ENCODE results near the gene HIVEP1.

The HIVEP1 gene

DNA sequence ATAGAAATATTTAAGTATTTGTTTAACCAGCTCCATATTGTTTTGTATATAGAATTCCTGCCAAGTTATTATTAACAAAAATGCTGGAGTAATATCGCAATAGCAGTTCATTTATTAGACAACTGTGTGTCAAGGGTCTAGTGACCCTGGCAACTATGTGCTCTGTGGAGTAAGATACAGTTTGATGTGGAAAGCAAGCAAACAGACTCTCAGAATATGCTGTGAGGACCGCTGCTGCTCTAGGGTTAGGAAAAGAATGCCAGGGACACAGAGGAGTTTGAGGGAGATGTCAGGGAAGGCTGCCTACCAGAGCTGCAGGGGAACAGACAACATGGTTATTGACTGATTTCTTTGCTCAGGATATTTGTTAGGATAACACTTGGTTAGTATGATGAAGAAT lies 71.2 kb downstream of the HIVEP1 start:
- Histone ChIP-seq H3K9ac (ENCODE audit: low read depth, low read length) (no peak overlapping the region), H3K27me3 (ENCODE audit: control insufficient read depth, insufficient read depth, low read length) (no peaks in the 10 kb centered on the region), H3K4me3 (ENCODE audit: low read depth, low read length) (no peak overlapping the region), H3K9me3 (ENCODE audit: control insufficient read depth, insufficient read depth, low read length) (no peaks in the 10 kb centered on the region), H3K4me1 (ENCODE audit: control insufficient read depth, insufficient read depth, low read length) (no peaks in the 10 kb centered on the region), H3K36me3 (ENCODE audit: control insufficient read depth, insufficient read depth, low read length) (no peaks in the 10 kb centered on the region)

DNA sequence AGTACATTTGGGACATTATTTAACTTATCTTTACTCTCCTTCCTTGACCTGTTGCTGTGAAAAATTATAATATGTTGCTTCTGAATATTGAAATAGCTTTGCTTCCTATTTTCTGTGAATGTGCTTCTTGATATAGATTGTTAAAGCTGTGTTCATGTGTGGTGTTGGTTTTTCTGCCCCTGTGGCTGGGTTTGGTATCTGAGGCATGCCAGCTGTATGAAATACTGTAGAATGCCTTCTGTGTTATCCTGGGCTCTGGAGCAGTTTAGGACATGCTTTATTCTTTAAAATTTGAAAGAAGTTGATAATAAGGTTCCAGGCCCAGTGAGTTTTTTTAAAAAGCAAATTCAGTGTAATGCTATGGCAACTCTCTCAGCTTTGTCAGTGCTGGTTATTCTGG lies 71.7 kb downstream of the HIVEP1 start:
- Histone ChIP-seq H3K4me3 (ENCODE audit: low read depth, low read length) (no peak overlapping the region), H3K9me3 (ENCODE audit: control insufficient read depth, insufficient read depth, low read length) (no peaks in the 10 kb centered on the region), H3K27me3 (ENCODE audit: control insufficient read depth, insufficient read depth, low read length) (no peaks in the 10 kb centered on the region), H3K4me1 (ENCODE audit: control insufficient read depth, insufficient read depth, low read length) (no peaks in the 10 kb centered on the region), H3K9ac (ENCODE audit: low read depth, low read length) (no peak overlapping the region), H3K36me3 (ENCODE audit: control insufficient read depth, insufficient read depth, low read length) (no peaks in the 10 kb centered on the region)

DNA sequence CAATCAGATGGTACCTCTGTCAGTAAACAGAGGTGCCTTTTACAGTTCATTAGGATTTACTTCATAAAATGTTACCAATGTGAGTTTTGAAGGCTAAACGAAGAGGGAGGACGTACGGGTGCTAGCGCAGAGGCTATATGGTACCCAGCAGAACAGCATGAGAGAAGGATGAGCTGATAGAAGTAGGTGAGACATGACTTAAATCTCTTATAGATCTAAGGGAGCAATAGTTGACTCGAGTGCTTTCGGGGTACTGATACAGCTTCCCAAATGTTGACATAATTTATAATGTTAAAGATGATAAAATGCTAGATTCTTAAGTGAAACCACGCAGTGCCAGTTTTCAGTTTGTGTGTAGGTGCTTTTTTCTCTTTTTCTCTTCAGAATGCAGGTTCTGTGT lies 72.6 kb downstream of the HIVEP1 start:
- Histone ChIP-seq H3K27me3 (ENCODE audit: control insufficient read depth, insufficient read depth, low read length) (no peaks in the 10 kb centered on the region), H3K9ac (ENCODE audit: low read depth, low read length) (no peak overlapping the region), H3K4me3 (ENCODE audit: low read depth, low read length) (no peak overlapping the region), H3K36me3 (ENCODE audit: control insufficient read depth, insufficient read depth, low read length) (no peaks in the 10 kb centered on the region), H3K9me3 (ENCODE audit: control insufficient read depth, insufficient read depth, low read length) (no peaks in the 10 kb centered on the region), H3K4me1 (ENCODE audit: control insufficient read depth, insufficient read depth, low read length) (no peaks in the 10 kb centered on the region)

GRCh38 chr6:12088531-12088930 lies 76.4 kb downstream of the HIVEP1 start:
- Histone ChIP-seq H3K4me3 (ENCODE audit: low read depth, low read length) (no peak overlapping the region), H3K9ac (ENCODE audit: low read depth, low read length) (no peak overlapping the region), H3K4me1 (ENCODE audit: control insufficient read depth, insufficient read depth, low read length) (no peaks in the 10 kb centered on the region), H3K36me3 (ENCODE audit: control insufficient read depth, insufficient read depth, low read length) (no peaks in the 10 kb centered on the region), H3K27me3 (ENCODE audit: control insufficient read depth, insufficient read depth, low read length) (no peaks in the 10 kb centered on the region), H3K9me3 (ENCODE audit: control insufficient read depth, insufficient read depth, low read length) (no peaks in the 10 kb centered on the region)

GRCh38 chr6:12090714-12091113 lies 78.6 kb downstream of the HIVEP1 start:
- Histone ChIP-seq H3K27me3 (ENCODE audit: control insufficient read depth, insufficient read depth, low read length) (no peaks in the 10 kb centered on the region), H3K36me3 (ENCODE audit: control insufficient read depth, insufficient read depth, low read length) (no peaks in the 10 kb centered on the region), H3K9ac (ENCODE audit: low read depth, low read length) (no peak overlapping the region), H3K4me3 (ENCODE audit: low read depth, low read length) (no peak overlapping the region), H3K9me3 (ENCODE audit: control insufficient read depth, insufficient read depth, low read length) (no peaks in the 10 kb centered on the region), H3K4me1 (ENCODE audit: control insufficient read depth, insufficient read depth, low read length) (no peaks in the 10 kb centered on the region)

GRCh38 chr6:12092762-12093161 lies 80.7 kb downstream of the HIVEP1 start:
- no peak overlapping the region for H3K9ac ChIP-seq (ENCODE audit: low read depth, low read length)
- H3K9me3 ChIP-seq (ENCODE audit: control insufficient read depth, insufficient read depth, low read length): no peaks in the 10 kb centered on the region
- no peaks in the 10 kb centered on the region for H3K27me3 ChIP-seq (ENCODE audit: control insufficient read depth, insufficient read depth, low read length)
- no peak overlapping the region for H3K4me3 ChIP-seq (ENCODE audit: low read depth, low read length)
- no peaks in the 10 kb centered on the region for H3K36me3 ChIP-seq (ENCODE audit: control insufficient read depth, insufficient read depth, low read length)
- no peaks in the 10 kb centered on the region for H3K4me1 ChIP-seq (ENCODE audit: control insufficient read depth, insufficient read depth, low read length)

GRCh38 chr6:12094689-12095088 lies 82.6 kb downstream of the HIVEP1 start:
- H3K4me3 ChIP-seq (ENCODE audit: low read depth, low read length): no peak overlapping the region

GRCh38 chr6:12096342-12096741 lies 84.2 kb downstream of the HIVEP1 start:
- Histone ChIP-seq H3K4me3 (ENCODE audit: low read depth, low read length) (no peak overlapping the region), H3K4me1 (ENCODE audit: control insufficient read depth, insufficient read depth, low read length) (no peaks in the 10 kb centered on the region), H3K36me3 (ENCODE audit: control insufficient read depth, insufficient read depth, low read length) (no peaks in the 10 kb centered on the region), H3K9me3 (ENCODE audit: control insufficient read depth, insufficient read depth, low read length) (no peaks in the 10 kb centered on the region), H3K27me3 (ENCODE audit: control insufficient read depth, insufficient read depth, low read length) (no peaks in the 10 kb centered on the region), H3K9ac (ENCODE audit: low read depth, low read length) (no peak overlapping the region)

More at GRCh38 chr6:12094689-12095088, 82.6 kb downstream of the HIVEP1 start:
- H3K9ac ChIP-seq (ENCODE audit: low read depth, low read length): no peak overlapping the region
- no peaks in the 10 kb centered on the region for H3K27me3 ChIP-seq (ENCODE audit: control insufficient read depth, insufficient read depth, low read length)
- H3K36me3 ChIP-seq (ENCODE audit: control insufficient read depth, insufficient read depth, low read length): no peaks in the 10 kb centered on the region
- H3K9me3 ChIP-seq (ENCODE audit: control insufficient read depth, insufficient read depth, low read length): no peaks in the 10 kb centered on the region
- H3K4me1 ChIP-seq (ENCODE audit: control insufficient read depth, insufficient read depth, low read length): no peaks in the 10 kb centered on the region

DNA sequence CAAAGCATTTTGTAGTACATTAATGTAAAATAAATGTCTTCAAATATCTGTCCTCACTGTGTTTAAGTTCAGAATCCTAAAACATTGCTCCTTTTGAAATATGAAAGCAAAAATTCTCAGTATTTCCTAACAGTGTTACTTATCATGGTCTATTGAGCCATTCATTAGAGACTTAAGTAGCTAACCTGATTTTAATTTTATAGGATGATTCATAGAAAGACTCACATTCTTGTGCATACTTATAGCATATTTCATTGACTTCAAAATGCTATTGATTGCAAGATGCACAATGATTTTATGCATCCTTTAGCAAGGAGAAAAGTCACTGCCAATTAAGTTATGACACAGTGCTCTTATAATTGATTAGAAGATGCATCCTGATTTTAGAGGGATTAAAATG lies 85.7 kb downstream of the HIVEP1 start:
- no peaks in the 10 kb centered on the region for H3K36me3 ChIP-seq (ENCODE audit: control insufficient read depth, insufficient read depth, low read length)
- H3K4me3 ChIP-seq (ENCODE audit: low read depth, low read length): no peak overlapping the region
- H3K9me3 ChIP-seq (ENCODE audit: control insufficient read depth, insufficient read depth, low read length): no peaks in the 10 kb centered on the region

GRCh38 chr6:12099623-12100338 lies 87.7 kb downstream of the HIVEP1 start:
- no peaks in the 10 kb centered on the region for H3K36me3 ChIP-seq (ENCODE audit: control insufficient read depth, insufficient read depth, low read length)
- no peak overlapping the region for H3K9ac ChIP-seq (ENCODE audit: low read depth, low read length)
- no peak overlapping the region for H3K4me3 ChIP-seq (ENCODE audit: low read depth, low read length)
- no peaks in the 10 kb centered on the region for H3K27me3 ChIP-seq (ENCODE audit: control insufficient read depth, insufficient read depth, low read length)
- H3K4me1 ChIP-seq (ENCODE audit: control insufficient read depth, insufficient read depth, low read length): no peaks in the 10 kb centered on the region
- H3K9me3 ChIP-seq (ENCODE audit: control insufficient read depth, insufficient read depth, low read length): no peaks in the 10 kb centered on the region

More for the DNA sequence above, 85.7 kb downstream of the HIVEP1 start:
- H3K27me3 ChIP-seq (ENCODE audit: control insufficient read depth, insufficient read depth, low read length): no peaks in the 10 kb centered on the region
- no peak overlapping the region for H3K9ac ChIP-seq (ENCODE audit: low read depth, low read length)
- H3K4me1 ChIP-seq (ENCODE audit: control insufficient read depth, insufficient read depth, low read length): no peaks in the 10 kb centered on the region

DNA sequence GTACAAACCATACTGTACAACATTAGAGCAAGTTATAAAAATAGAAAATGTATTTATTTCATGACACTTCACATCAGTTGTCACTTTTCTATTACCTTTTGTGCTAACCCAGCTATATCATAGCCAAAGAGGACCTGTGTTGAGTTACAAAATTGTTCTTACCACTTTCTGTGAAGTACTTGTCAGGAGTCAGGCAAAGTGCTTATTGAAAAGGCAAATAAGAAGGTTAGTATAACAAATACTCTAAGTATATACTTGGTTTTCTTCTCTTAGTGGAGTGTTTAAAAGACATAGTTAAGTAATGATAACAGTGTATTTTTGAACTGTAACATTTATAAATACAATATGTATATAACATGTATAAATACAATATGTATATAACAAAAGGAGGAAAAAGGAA lies 88.9 kb downstream of the HIVEP1 start:
- H3K27me3 ChIP-seq (ENCODE audit: control insufficient read depth, insufficient read depth, low read length): no peaks in the 10 kb centered on the region
- H3K9me3 ChIP-seq (ENCODE audit: control insufficient read depth, insufficient read depth, low read length): no peaks in the 10 kb centered on the region
- H3K4me1 ChIP-seq (ENCODE audit: control insufficient read depth, insufficient read depth, low read length): no peaks in the 10 kb centered on the region
- H3K36me3 ChIP-seq (ENCODE audit: control insufficient read depth, insufficient read depth, low read length): no peaks in the 10 kb centered on the region
- no peak overlapping the region for H3K9ac ChIP-seq (ENCODE audit: low read depth, low read length)
- H3K4me3 ChIP-seq (ENCODE audit: low read depth, low read length): no peak overlapping the region

- Histone ChIP-seq H3K4me1 (ENCODE audit: control insufficient read depth, insufficient read depth, low read length) (no peaks in the 10 kb centered on the region), H3K9ac (ENCODE audit: low read depth, low read length) (no peak overlapping the region), H3K27me3 (ENCODE audit: control insufficient read depth, insufficient read depth, low read length) (no peaks in the 10 kb centered on the region), H3K36me3 (ENCODE audit: control insufficient read depth, insufficient read depth, low read length) (no peaks in the 10 kb centered on the region), H3K9me3 (ENCODE audit: control insufficient read depth, insufficient read depth, low read length) (no peaks in the 10 kb centered on the region), H3K4me3 (ENCODE audit: low read depth, low read length) (no peak overlapping the region)
Observed at GRCh38 chr6:12101653-12102312, 89.7 kb downstream of the HIVEP1 start.
